Measurements from ENCODE around the gene SLA2. TPM values are rescaled to one million over a fixed set of nuclear protein-coding genes. Genes with fewer than 3 reads are reported as not detected.

The SLA2 gene
- 0.64 TPM for total RNA-seq

GRCh38 chr20:36645998-36646397 is at the start of gene SLA2:
TSS of gene SLA2 (minus strand) at chr20:36646196. CDS start at chr20:36641335, 4,861 bp downstream.

GRCh38 chr20:36605399-36606157 is 40.4 kb downstream of the SLA2 start, which contains the start of gene RAB5IF:
TSS of gene RAB5IF (plus strand) at chr20:36605779. CDS start at chr20:36605952, 173 bp downstream.

GRCh38 chr20:36573103-36573797 is 72.7 kb downstream of the SLA2 start, which contains the start of gene TGIF2:
TSS of gene TGIF2 (plus strand) at chr20:36573597. CDS start at chr20:36578775, 5,178 bp downstream.

Small RNAs within 50 kb of the gene (small RNA-seq; reads per million reads assigned to genes)
- not detected for gene RF00019 (ENCODE audit: low replicate concordance)

Other genes with a start within 250 kb of the SLA2 start
- gene MYL9, start 104.7 kb downstream of the SLA2 start, total RNA-seq, result 19.2 TPM
- gene TGIF2, start 72.6 kb downstream of the SLA2 start, total RNA-seq, result 41.3 TPM
- gene RAB5IF, start 40.4 kb downstream of the SLA2 start, total RNA-seq, result 47.4 TPM
- 22.5 TPM for gene NDRG3, start 99.9 kb upstream of the SLA2 start, total RNA-seq
- gene DSN1, start 127.6 kb upstream of the SLA2 start, total RNA-seq, result 12.7 TPM
- gene TLDC2, start 229.9 kb upstream of the SLA2 start, total RNA-seq, result 3.7 TPM